Measurements from ENCODE around the gene UPK2. TPM values are rescaled to one million over a fixed set of nuclear protein-coding genes. Genes with fewer than 3 reads are reported as not detected.

Gene UPK2
- total and polyA plus RNA-seq, 5 donors, result not detected

DNA sequence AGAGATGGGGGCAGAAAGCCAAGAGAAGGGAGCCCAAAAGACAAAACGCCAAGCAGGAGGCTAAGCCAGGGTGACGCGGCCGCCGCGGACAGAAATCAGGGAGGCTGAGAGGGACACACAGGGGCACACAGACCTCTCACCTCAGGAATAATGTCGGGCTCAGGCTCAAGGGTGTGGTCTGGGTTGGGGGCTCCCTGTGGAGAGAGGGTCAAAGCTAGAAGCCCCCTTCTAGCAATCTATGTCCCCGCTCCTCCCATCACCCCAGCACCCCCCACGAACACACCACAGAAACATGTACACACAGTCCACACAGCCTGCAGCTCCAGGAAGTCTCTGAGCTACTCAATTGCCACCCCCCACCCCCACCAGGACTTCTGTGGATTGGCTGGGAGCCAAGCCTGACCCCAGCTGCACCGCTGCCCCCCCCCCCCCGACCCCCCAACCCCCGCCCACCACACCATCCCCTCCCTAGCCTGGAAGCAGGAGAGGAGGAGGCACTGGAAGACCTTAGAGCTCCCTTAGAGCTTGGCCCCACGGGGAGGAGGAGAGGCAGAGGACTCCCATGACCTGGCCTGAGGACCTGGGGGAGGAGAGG is 37.3 kb upstream of the UPK2 start:
- 7% methylated on average over 10 of the region's 13 CpGs for WGBS
- peaks cover 42% of the 10 kb centered on the region for H3K4me1 ChIP-seq (ENCODE audit: control insufficient read depth, insufficient read depth, low read length)
- H3K27ac ChIP-seq (ENCODE audit: low read length), result peak overlapping the region; percentile 98
- no peaks in the 10 kb centered on the region for H3K27me3 ChIP-seq (ENCODE audit: control insufficient read depth, insufficient read depth)
- H3K4me3 ChIP-seq (ENCODE audit: low read length), result peak overlapping the region; percentile 13
- peak in 1 of 3 donors; percentile 82 for DNase-seq
- intact Hi-C loops (cut with DNase I), result no loop called here
- H3K9me3 ChIP-seq (ENCODE audit: control insufficient read depth, low read length), result no peaks in the 10 kb centered on the region
- ATAC-seq, result no peak

DNA sequence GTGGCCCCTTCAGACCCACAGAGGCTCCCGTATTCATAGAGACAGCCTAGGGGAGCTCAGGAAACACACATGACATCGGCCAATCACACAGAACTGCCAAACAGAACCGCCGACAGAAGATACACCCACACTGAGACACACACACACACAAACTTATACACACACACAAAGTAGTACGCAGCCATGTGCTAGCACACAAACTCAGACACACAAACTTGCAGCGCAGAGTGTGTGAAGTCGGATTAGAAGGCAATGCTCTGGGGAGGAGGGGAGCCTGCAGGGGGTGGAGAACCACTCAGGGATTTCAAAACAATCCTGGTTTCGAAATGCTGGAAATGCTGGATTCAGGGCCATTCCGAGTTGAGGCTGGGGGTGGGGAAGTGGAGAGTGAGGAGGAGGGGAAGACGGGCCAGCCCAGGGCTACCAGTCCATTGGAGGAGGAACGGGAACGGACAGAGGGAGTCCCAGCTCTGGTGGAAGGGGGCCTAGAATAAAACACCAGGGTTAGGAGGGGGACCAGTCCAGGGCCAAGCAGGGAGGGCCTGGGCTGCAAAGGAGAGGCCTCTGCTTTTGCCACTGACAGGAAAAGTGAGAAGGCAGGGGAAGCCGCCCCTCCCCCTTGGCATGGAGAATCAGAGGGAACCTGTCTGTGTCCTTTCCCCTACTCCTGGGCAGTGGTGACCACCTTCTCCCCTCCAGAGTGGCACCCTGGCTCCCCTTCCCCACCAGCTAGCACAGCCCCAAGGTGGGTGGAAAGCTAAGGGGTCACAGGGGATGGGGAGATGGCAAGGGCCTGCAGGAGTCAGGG is 34.8 kb upstream of the UPK2 start:
- H3K27me3 ChIP-seq (ENCODE audit: control insufficient read depth, insufficient read depth), result no peaks in the 10 kb centered on the region
- peak overlapping the region; percentile 87 for H3K27ac ChIP-seq (ENCODE audit: low read length)
- WGBS, result 8% methylated on average over 13 of the region's 13 CpGs
- intact Hi-C loops (cut with DNase I), result no loop called here
- peak overlapping the region; percentile 64 for H3K4me3 ChIP-seq (ENCODE audit: low read length)
- no peaks in the 10 kb centered on the region for H3K9me3 ChIP-seq (ENCODE audit: control insufficient read depth, low read length)
- ATAC-seq (peak; percentile 11 to 15), DNase-seq (peak; percentile 85 to 89 (median 86))
- H3K4me1 ChIP-seq (ENCODE audit: control insufficient read depth, insufficient read depth, low read length), result peaks cover 24% of the 10 kb centered on the region

DNA sequence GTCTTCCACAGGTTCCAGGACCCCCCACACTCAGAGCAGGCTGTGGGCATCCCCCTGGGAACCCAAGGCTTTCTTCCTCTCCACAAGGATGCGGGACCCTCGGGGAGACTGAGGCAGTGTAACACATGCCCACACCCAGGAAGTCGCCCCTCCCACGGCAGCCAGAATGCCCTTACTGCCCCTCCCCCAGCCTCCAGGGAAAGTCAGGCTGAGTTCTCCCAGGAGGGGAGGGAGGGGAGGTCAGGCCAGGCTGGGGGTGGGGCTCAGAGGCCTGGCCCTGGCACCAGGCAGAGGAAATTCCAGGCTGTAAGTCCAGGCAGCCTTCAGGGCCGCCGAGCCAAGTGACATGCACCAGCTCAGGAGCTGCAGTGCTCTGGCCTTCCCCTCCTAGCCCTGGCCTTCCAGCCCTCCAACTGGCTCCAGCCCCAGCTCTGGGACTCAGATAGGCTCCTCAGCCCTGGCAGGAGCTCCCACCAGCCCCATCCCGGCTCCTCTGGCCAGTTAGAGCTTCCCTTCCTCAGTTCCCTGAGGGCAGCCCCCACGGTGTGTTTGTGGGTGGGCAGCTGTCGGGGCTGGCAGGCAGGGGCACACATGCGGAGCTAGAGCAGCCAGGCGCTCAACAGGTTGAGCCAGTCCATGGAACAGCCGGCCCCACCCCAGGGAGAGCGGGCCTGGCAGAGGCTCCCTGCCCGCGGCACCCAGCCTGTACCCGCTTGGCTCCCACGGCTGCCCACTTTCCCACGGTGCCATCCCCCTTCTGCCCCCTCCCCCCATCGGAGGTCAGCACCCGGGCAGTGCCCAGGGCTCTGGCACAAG is 34.0 kb upstream of the UPK2 start:
- Histone ChIP-seq H3K27ac (ENCODE audit: low read length) (peak overlapping the region; percentile 90), H3K27me3 (ENCODE audit: control insufficient read depth, insufficient read depth) (no peaks in the 10 kb centered on the region), H3K4me1 (ENCODE audit: control insufficient read depth, insufficient read depth, low read length) (peaks cover 22% of the 10 kb centered on the region), H3K9me3 (ENCODE audit: control insufficient read depth, low read length) (no peaks in the 10 kb centered on the region), H3K4me3 (ENCODE audit: low read length) (peak overlapping the region; percentile 64)
- peak; percentile 91 to 96 (median 96) for DNase-seq
- WGBS, result 17% methylated on average over 20 of the region's 20 CpGs
- peak; percentile 59 to 71 for ATAC-seq
- intact Hi-C loops (cut with DNase I), result loop anchor here in 1 of 4 donors (2.0 kb wide), 1 partner anchor 13 kb away; no protein-coding TSS in a partner anchor

DNA sequence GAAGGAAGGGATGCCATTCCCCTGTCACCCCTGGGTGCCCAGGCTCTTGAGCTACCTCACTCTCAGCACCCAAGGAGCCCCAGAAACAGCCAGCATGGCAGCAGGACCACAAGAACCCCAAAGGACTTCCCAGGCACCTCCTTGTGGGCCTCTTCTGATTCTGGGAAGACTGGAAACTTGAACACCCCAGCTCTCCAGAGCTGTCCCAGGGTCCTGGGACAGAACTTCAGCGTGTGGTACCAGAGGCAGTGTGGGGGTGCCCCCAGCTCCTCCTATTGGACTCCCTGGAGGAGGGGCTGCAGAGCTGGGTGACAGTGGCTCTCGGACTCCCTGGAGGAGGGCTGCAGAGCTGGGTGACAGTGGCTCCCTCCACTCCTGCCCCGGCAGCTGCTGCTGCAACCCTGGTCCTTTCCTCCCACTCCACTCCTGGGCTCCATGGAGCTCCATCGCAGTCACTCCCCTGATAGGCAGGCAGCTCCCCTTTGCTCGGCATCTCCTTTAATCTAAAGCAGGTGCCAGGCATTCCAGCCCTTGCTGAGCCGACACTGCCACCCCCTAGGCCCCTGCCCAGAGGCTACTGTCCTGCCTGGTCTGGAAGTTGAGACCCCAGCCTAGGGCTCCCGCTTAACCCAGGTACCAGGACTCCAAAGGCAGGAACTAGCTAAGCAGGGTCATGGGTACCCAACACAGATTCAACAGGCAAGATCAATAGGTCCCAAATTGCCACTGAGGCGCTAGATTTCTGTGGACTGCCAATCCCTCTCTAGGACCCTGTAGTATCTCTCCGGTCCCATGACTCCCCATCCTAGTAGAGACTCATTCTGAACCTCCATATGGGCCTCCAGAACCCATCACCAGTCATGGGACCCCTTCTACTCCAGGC is 33.1 kb upstream of the UPK2 start:
- Histone ChIP-seq H3K27ac (ENCODE audit: low read length) (peak overlapping the region; percentile 90), H3K9me3 (ENCODE audit: control insufficient read depth, low read length) (no peaks in the 10 kb centered on the region), H3K4me1 (ENCODE audit: control insufficient read depth, insufficient read depth, low read length) (peaks cover 18% of the 10 kb centered on the region), H3K4me3 (ENCODE audit: low read length) (peak overlapping the region; percentile 64), H3K27me3 (ENCODE audit: control insufficient read depth, insufficient read depth) (no peaks in the 10 kb centered on the region)
- intact Hi-C loops (cut with DNase I), result loop anchor here in 1 of 4 donors (2.0 kb wide), 1 partner anchor 14 kb away; no protein-coding TSS in a partner anchor
- DNase-seq (peak in 2 of 3 donors; percentile 56 to 61), ATAC-seq (no peak)
- 35% methylated on average over 9 of the region's 9 CpGs for WGBS

DNA sequence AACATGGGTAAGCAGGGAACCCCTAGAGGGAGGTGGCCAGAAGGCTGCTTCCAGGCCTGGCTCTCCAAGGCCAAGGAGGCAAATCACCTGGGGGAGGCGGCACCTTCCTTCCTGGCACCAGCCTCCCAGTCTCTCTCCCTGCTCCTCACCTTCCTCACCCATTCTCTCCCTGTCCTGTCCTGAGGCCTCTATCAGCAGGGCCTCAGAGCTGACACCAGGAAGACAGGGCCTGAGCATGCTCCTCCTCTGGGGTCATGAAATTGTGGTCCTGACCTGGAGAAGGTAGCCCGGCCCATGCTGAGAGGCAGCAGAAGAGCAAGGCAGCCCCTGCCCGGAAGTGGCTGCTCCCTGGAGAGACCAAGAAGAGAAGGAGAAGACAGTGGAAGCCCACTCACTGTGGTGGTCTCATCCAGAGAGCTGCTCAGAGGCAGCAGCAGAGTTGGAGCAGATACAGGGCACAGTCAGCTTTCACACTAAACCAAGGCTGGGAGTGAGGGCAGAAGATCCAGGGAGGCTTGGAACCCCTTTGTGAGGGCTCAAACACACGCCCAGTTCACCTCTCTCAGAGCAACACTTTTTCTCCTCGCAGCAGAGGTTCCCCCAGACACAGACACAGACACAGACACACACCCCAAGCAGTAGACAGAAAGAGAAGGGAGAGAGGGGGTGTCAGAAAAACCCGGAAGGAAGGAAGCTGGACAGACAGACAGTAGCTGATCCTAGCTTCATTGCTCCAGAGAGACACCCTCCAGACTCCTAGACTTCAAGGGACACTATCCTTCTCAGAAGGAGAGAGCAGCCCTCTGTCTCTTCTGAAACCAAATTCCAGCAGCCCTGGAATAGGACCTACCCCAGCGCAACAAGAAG is 32.1 kb upstream of the UPK2 start:
- ATAC-seq (no peak), DNase-seq (peak in 2 of 3 donors; percentile 36 to 54)
- peaks cover 12% of the 10 kb centered on the region for H3K4me1 ChIP-seq (ENCODE audit: control insufficient read depth, insufficient read depth, low read length)
- WGBS, result 11% methylated on average over 7 of the region's 7 CpGs
- peak overlapping the region; percentile 90 for H3K27ac ChIP-seq (ENCODE audit: low read length)
- peak overlapping the region; percentile 64 for H3K4me3 ChIP-seq (ENCODE audit: low read length)
- intact Hi-C loops (cut with DNase I), result loop anchor here in 1 of 4 donors (2.0 kb wide), 1 partner anchor 15 kb away; no protein-coding TSS in a partner anchor
- no peaks in the 10 kb centered on the region for H3K9me3 ChIP-seq (ENCODE audit: control insufficient read depth, low read length)
- H3K27me3 ChIP-seq (ENCODE audit: control insufficient read depth, insufficient read depth), result no peaks in the 10 kb centered on the region

DNA sequence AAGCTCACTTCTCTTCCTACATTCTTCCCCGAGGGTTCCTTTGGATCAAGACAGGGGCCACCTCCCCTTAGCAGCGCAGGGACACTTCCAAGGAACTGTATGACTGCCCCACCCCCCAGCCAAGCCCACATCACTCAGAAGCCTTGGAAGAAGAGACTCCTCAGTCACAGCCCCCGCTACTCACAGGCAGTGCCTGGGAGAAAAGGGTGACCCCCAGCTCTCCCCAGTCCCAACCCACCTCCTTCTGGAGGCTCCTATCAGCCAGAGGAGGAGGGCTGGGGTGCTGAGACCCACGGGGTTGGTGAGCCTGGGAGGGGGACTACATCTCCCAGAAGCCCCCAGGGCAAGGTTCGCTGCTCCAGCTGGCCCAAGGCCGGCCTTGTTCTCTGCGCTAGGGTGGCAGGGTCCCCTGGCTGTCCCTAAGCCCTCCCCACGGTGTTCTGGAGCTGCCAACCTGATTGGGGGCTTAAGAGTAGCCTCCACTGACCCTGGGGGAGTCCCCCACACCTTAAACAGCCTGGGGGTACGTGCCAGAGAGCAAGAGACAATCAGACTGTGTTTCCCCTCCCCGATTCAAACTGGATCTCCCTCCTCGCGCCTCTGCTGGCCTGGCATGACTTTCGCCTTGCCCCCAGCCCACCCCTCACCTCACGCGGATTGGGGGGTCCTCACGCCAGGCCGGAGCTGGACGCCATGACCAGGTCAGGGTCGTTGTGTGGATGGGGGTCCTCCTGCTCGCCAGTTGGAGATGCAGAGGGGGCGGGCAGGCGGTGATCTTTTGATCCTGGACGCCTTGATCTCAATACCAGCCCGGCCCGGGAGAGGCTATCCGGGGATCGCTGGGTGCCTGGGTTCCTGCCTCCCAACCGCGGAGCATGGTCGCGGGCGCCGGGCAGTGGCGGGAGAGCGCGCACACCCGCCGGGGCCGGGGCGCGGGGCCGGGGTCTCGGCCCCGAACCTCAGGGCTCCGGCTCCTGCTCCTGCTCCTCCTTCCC is 31.2 kb upstream of the UPK2 start:
- ATAC-seq, result no peak
- H3K27me3 ChIP-seq (ENCODE audit: control insufficient read depth, insufficient read depth), result no peaks in the 10 kb centered on the region
- H3K4me1 ChIP-seq (ENCODE audit: control insufficient read depth, insufficient read depth, low read length), result peaks cover 7% of the 10 kb centered on the region
- no peaks in the 10 kb centered on the region for H3K9me3 ChIP-seq (ENCODE audit: control insufficient read depth, low read length)
- peak overlapping the region; percentile 64 for H3K4me3 ChIP-seq (ENCODE audit: low read length)
- H3K27ac ChIP-seq (ENCODE audit: low read length), result peak overlapping the region; percentile 90
- under 1% methylated on average over 45 of the region's 45 CpGs for WGBS
- peak; percentile 62 to 87 (median 85) for DNase-seq
- intact Hi-C loops (cut with DNase I), result loop anchor here in 1 of 4 donors (5.0 kb wide), 1 partner anchor 133 kb away; the partner anchor contains the start of gene DDX6

DNA sequence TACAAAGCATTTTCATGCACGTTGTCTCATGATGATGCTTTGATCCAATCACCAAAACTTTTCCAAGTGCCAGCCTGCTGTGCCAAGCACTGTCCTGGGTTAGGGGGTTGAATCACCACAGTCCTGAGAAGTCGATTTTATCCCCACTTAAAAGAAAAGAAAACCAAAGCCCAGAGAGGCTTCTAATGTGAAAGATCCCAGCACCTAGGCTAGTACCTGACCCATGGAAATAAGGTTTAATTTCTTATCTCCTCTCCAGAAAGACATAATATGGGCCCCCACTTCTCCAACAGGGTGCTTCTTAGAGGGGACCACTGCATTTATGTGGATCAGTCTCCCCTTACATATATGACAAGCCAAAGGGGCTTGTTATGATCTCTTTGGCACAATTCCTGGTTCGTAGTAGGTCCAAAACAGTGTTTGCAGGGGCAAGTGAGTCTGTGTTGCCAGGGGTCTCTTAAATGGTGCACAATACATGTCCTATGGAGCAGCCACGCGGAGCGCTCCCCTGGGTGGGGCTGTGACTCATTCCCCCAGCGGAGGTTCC is 28.5 kb upstream of the UPK2 start:
- peaks cover 2% of the 10 kb centered on the region for H3K4me1 ChIP-seq (ENCODE audit: control insufficient read depth, insufficient read depth, low read length)
- H3K9me3 ChIP-seq (ENCODE audit: control insufficient read depth, low read length), result no peaks in the 10 kb centered on the region
- no peak for ATAC-seq
- 7% methylated on average over 7 of the region's 7 CpGs for WGBS
- peak overlapping the region; percentile 45 for H3K27ac ChIP-seq (ENCODE audit: low read length)
- no peaks in the 10 kb centered on the region for H3K27me3 ChIP-seq (ENCODE audit: control insufficient read depth, insufficient read depth)
- no peak overlapping the region for H3K4me3 ChIP-seq (ENCODE audit: low read length)
- intact Hi-C loops (cut with DNase I), result loop anchor here in 3 of 4 donors (2.0 to 5.0 kb wide), 3 partner anchors 19 to 135 kb away; partner anchors contain the start of gene DDX6 (in 1 of the 3)
- peak in 1 of 3 donors; percentile 30 for DNase-seq

DNA sequence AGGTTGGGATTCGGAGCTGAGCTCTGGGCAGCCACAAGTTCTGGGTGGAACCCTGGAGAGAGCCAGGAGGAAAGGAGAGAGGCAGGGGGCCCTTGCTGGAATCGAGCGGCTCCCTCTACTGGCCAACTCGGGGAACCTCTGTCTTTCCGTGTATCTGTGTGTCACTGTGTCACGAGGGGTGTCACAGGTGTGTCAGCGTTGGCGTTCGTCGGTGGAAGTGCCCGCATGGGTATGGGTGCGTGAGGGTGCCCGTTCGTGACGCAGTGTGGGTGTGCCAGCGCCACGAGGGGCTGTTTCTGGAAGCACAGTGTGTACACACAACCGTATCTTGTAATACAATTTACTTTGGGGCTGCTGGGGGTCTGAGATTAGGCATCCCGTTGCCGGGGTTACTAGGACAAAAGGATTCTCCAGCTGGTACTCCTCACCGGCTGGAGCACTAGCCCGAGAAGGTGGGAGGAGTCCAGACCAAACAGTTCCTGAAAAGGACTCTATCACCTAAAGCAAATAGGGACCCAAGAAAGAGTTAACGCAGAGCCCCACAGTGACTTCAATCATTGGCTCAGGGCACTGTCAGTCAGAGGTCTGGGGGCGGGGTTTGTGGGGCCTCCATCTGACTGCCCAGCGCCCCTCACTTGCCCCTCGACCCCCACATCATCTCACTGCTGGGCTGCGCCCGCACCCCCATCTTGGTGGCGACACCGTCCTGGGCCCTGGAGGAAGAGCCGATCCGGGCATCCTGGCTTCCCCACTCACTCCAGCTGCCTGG is 27.8 kb upstream of the UPK2 start:
- DNase-seq (peak; percentile 92 to 95 (median 95)), ATAC-seq (peak; percentile 79 to 82)
- intact Hi-C loops (cut with DNase I), result loop anchor here in 3 of 4 donors (2.0 to 5.0 kb wide), 3 partner anchors 19 to 136 kb away; partner anchors contain the start of gene DDX6 (in 1 of the 3)
- Histone ChIP-seq H3K27me3 (ENCODE audit: control insufficient read depth, insufficient read depth) (no peaks in the 10 kb centered on the region), H3K9me3 (ENCODE audit: control insufficient read depth, low read length) (no peaks in the 10 kb centered on the region), H3K4me3 (ENCODE audit: low read length) (peak overlapping the region; percentile 94), H3K27ac (ENCODE audit: low read length) (peak overlapping the region; percentile 99), H3K4me1 (ENCODE audit: control insufficient read depth, insufficient read depth, low read length) (peaks cover 2% of the 10 kb centered on the region)
- WGBS, result under 1% methylated on average over 32 of the region's 32 CpGs

All from right cardiac atrium (tissue), 5 donors.